ENCODE measurements around the gene SMTNL1. TPM values are rescaled to one million over a fixed set of nuclear protein-coding genes. Genes with fewer than 3 reads are reported as not detected.

SMTNL1 gene
- total and polyA plus RNA-seq, 2 donors from 2014 or later = not detected

GRCh38 chr11:57598831-57599155 lies 61.4 kb downstream of the SMTNL1 start:
- Histone ChIP-seq H3K9me3 (ENCODE audit: control insufficient read depth in 2 of 3, insufficient read depth in 1 of 3, low read length in 3 of 3) (no peaks in the 10 kb centered on the region), H3K27me3 (ENCODE audit: control insufficient read depth, insufficient read depth, low read length) (no peaks in the 10 kb centered on the region), H3K4me1 (ENCODE audit: control insufficient read depth in 2 of 3, insufficient read depth in 2 of 3, low read depth in 1 of 3, low read length in 3 of 3) (peaks cover 0 to 6% (median 3%) of the 10 kb centered on the region in 3 donors), H3K9ac (ENCODE audit: low read length in 3 of 3) (peak overlapping the region in 2 of 3 donors; percentile 53 to 59), H3K27ac (ENCODE audit: low read depth in 2 of 2, low read length in 2 of 2) (peak overlapping the region; percentile 74 to 93), H3K36me3 (ENCODE audit: control insufficient read depth in 2 of 3, insufficient read depth in 3 of 3, low read length in 3 of 3) (peaks cover 0 to 4% (median 0%) of the 10 kb centered on the region in 3 donors), H3K4me3 (ENCODE audit: low read length in 3 of 3) (peak overlapping the region; percentile 68 to 81 (median 70))
- DNase-seq (peak in 4 of 5 donors; percentile 18 to 46 (median 26)), FAIRE-seq (no peak)
- intact Hi-C loops (cut with DNase I) = no loop called here
- TF ChIP-seq CTCF (IDR thresholded peaks at IDR 0.05; ENCODE audit: borderline replicate concordance, extremely low read depth, insufficient read depth) = no peak

GRCh38 chr11:57599381-57599780 lies 62.0 kb downstream of the SMTNL1 start:
- H3K4me1 ChIP-seq (ENCODE audit: control insufficient read depth in 2 of 3, insufficient read depth in 2 of 3, low read depth in 1 of 3, low read length in 3 of 3) = peaks cover 0 to 6% (median 3%) of the 10 kb centered on the region in 3 donors
- H3K9me3 ChIP-seq (ENCODE audit: control insufficient read depth in 2 of 3, insufficient read depth in 1 of 3, low read length in 3 of 3) = no peaks in the 10 kb centered on the region
- no peak for DNase-seq
- no peak for TF ChIP-seq CTCF (IDR thresholded peaks at IDR 0.05; ENCODE audit: borderline replicate concordance, extremely low read depth, insufficient read depth)
- FAIRE-seq = no peak
- H3K9ac ChIP-seq (ENCODE audit: low read length in 3 of 3) = peak overlapping the region in 1 of 3 donors; percentile 53
- H3K27me3 ChIP-seq (ENCODE audit: control insufficient read depth, insufficient read depth, low read length) = no peaks in the 10 kb centered on the region
- peak overlapping the region in 1 of 3 donors; percentile 70 for H3K4me3 ChIP-seq (ENCODE audit: low read length in 3 of 3)
- peaks cover 0 to 4% (median 0%) of the 10 kb centered on the region in 3 donors for H3K36me3 ChIP-seq (ENCODE audit: control insufficient read depth in 2 of 3, insufficient read depth in 3 of 3, low read length in 3 of 3)
- H3K27ac ChIP-seq (ENCODE audit: low read depth in 2 of 2, low read length in 2 of 2) = no peak overlapping the region
- intact Hi-C loops (cut with DNase I) = no loop called here

Other genes with a start within 250 kb of the SMTNL1 start
- 206 TPM for gene TNKS1BP1, start 212.6 kb upstream of the SMTNL1 start, total RNA-seq
- gene TNKS1BP1, start 212.6 kb upstream of the SMTNL1 start, polyA plus RNA-seq (ENCODE audit: insufficient read depth, low read depth, low replicate concordance) = 53.3 TPM
- 78.5 TPM for gene SSRP1, start 201.7 kb upstream of the SMTNL1 start, total RNA-seq
- 44.5 TPM for gene SSRP1, start 201.7 kb upstream of the SMTNL1 start, polyA plus RNA-seq (ENCODE audit: insufficient read depth, low read depth, low replicate concordance)
- not detected for gene P2RX3, start 199.2 kb upstream of the SMTNL1 start, total RNA-seq
- not detected for gene P2RX3, start 199.2 kb upstream of the SMTNL1 start, polyA plus RNA-seq (ENCODE audit: insufficient read depth, low read depth, low replicate concordance)
- not detected for gene PRG3, start 156.4 kb upstream of the SMTNL1 start, total RNA-seq
- not detected for gene PRG3, start 156.4 kb upstream of the SMTNL1 start, polyA plus RNA-seq (ENCODE audit: insufficient read depth, low read depth, low replicate concordance)
- gene PRG2, start 146.9 kb upstream of the SMTNL1 start, total RNA-seq = 0.22 TPM
- not detected for gene PRG2, start 146.9 kb upstream of the SMTNL1 start, polyA plus RNA-seq (ENCODE audit: insufficient read depth, low read depth, low replicate concordance)
- 39.8 TPM for gene SLC43A3, start 110.5 kb upstream of the SMTNL1 start, total RNA-seq
- gene SLC43A3, start 110.5 kb upstream of the SMTNL1 start, polyA plus RNA-seq (ENCODE audit: insufficient read depth, low read depth, low replicate concordance) = 6.0 TPM
- gene RTN4RL2, start 77.1 kb upstream of the SMTNL1 start, total RNA-seq = 2.6 TPM
- 5.5 TPM for gene RTN4RL2, start 77.1 kb upstream of the SMTNL1 start, polyA plus RNA-seq (ENCODE audit: insufficient read depth, low read depth, low replicate concordance)
- 4.1 TPM for gene SLC43A1, start 21.9 kb upstream of the SMTNL1 start, total RNA-seq
- gene SLC43A1, start 21.9 kb upstream of the SMTNL1 start, polyA plus RNA-seq (ENCODE audit: insufficient read depth, low read depth, low replicate concordance) = 16.6 TPM
- gene TIMM10, start 6.8 kb upstream of the SMTNL1 start, total RNA-seq = 38.6 TPM
- 174 TPM for gene TIMM10, start 6.8 kb upstream of the SMTNL1 start, polyA plus RNA-seq (ENCODE audit: insufficient read depth, low read depth, low replicate concordance)
- 71.4 TPM for gene UBE2L6, start 30.1 kb downstream of the SMTNL1 start, total RNA-seq
- gene UBE2L6, start 30.1 kb downstream of the SMTNL1 start, polyA plus RNA-seq (ENCODE audit: insufficient read depth, low read depth, low replicate concordance) = 73.9 TPM
- 785 TPM for gene SERPING1, start 60.1 kb downstream of the SMTNL1 start, total RNA-seq
- 361 TPM for gene SERPING1, start 60.1 kb downstream of the SMTNL1 start, polyA plus RNA-seq (ENCODE audit: insufficient read depth, low read depth, low replicate concordance)
- 0.82 TPM for gene YPEL4, start 112.3 kb downstream of the SMTNL1 start, total RNA-seq
- gene YPEL4, start 112.3 kb downstream of the SMTNL1 start, polyA plus RNA-seq (ENCODE audit: insufficient read depth, low read depth, low replicate concordance) = 0.88 TPM
- gene CLP1, start 120.2 kb downstream of the SMTNL1 start, total RNA-seq = 12.2 TPM
- gene CLP1, start 120.2 kb downstream of the SMTNL1 start, polyA plus RNA-seq (ENCODE audit: insufficient read depth, low read depth, low replicate concordance) = 8.5 TPM
- 90.2 TPM for gene ZDHHC5, start 130.5 kb downstream of the SMTNL1 start, total RNA-seq
- 28.3 TPM for gene ZDHHC5, start 130.5 kb downstream of the SMTNL1 start, polyA plus RNA-seq (ENCODE audit: insufficient read depth, low read depth, low replicate concordance)
- gene MED19, start 174.6 kb downstream of the SMTNL1 start, total RNA-seq = 15.2 TPM
- gene MED19, start 174.6 kb downstream of the SMTNL1 start, polyA plus RNA-seq (ENCODE audit: insufficient read depth, low read depth, low replicate concordance) = 26.1 TPM
- gene TMX2, start 175.0 kb downstream of the SMTNL1 start, total RNA-seq = 86.1 TPM
- gene TMX2, start 175.0 kb downstream of the SMTNL1 start, polyA plus RNA-seq (ENCODE audit: insufficient read depth, low read depth, low replicate concordance) = 133 TPM
- 115 TPM for gene SELENOH, start 203.9 kb downstream of the SMTNL1 start, total RNA-seq
- gene SELENOH, start 203.9 kb downstream of the SMTNL1 start, polyA plus RNA-seq (ENCODE audit: insufficient read depth, low read depth, low replicate concordance) = 159 TPM
- not detected for gene BTBD18, start 214.2 kb downstream of the SMTNL1 start, total RNA-seq
- gene BTBD18, start 214.2 kb downstream of the SMTNL1 start, polyA plus RNA-seq (ENCODE audit: insufficient read depth, low read depth, low replicate concordance) = not detected
- gene CTNND1, start 224.2 kb downstream of the SMTNL1 start, total RNA-seq = 272 TPM
- 52.7 TPM for gene CTNND1, start 224.2 kb downstream of the SMTNL1 start, polyA plus RNA-seq (ENCODE audit: insufficient read depth, low read depth, low replicate concordance)